Umbilical cord (tissue), 2 donors: Measurements from ENCODE around the gene FOXP1. TPM values are rescaled to one million over a fixed set of nuclear protein-coding genes. Genes with fewer than 3 reads are reported as not detected.

Experiments
- DNase-seq: peaks from one replicate; pipeline ENCODE4 v3.0.0-alpha.2; 2015; ENCODE audit warnings: low spot score
- total RNA-seq: library from RNA; depleted of rRNA; stranded (reverse); fragments of >200 nt; gene quantifications from one replicate; pipeline ENCODE4 v1.2.3, GENCODE V29; 2014; ENCODE audit warnings: low replicate concordance; ENCODE audit not compliant: insufficient read depth

The FOXP1 gene
- total RNA-seq, 1 donor from 2014 or later, result 148 TPM

DNA sequence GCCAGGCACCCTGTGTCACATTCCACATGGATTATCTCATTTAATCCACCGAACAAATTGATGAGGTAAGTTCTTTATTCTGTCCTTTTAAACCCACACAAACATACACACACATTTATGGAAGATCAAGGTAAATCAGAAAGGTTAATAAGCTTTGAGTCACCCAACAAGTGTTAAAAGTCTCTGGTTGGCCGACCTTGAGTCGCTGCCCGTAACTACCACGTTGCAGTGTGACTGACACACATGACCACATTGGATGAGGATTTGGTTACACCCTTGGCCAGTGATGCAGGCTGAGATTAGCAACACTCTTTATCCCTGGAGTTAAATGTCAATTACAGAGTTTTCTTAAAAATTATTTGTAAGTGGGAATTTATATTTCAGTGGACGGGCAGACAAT is 19.2 kb downstream of the FOXP1 start:
- DNase-seq, result no peak

- no peak for DNase-seq
These were observed 19.7 kb downstream of the FOXP1 start for GRCh38 chr3:71563827-71564226.

- no peak for DNase-seq
These were observed 20.6 kb downstream of the FOXP1 start for GRCh38 chr3:71562938-71563337.

DNA sequence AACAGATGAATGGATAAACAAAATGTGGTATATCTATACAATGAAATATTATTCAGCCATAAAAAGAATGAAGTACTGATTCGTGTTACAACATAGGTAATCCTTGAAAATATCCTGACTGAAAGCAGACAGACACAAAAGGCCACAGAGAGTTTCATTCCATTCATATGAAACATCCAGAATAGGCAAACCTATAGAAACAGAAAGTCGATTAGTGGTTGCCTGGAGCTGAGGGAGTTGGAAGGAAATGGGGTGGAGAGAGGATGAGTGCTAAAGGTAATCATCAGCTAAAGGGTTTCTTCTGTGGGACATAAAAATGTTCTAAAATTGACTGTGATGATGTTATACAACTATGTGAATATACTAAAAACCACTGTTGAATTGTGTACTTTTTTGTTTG is 22.9 kb downstream of the FOXP1 start:
- DNase-seq, result no peak

- DNase-seq, result no peak
These were observed 23.9 kb downstream of the FOXP1 start for GRCh38 chr3:71559578-71560162.

GRCh38 chr3:71559021-71559420 is 24.5 kb downstream of the FOXP1 start:
- no peak for DNase-seq

GRCh38 chr3:71554649-71555048 is 28.9 kb downstream of the FOXP1 start:
- DNase-seq, result no peak

DNA sequence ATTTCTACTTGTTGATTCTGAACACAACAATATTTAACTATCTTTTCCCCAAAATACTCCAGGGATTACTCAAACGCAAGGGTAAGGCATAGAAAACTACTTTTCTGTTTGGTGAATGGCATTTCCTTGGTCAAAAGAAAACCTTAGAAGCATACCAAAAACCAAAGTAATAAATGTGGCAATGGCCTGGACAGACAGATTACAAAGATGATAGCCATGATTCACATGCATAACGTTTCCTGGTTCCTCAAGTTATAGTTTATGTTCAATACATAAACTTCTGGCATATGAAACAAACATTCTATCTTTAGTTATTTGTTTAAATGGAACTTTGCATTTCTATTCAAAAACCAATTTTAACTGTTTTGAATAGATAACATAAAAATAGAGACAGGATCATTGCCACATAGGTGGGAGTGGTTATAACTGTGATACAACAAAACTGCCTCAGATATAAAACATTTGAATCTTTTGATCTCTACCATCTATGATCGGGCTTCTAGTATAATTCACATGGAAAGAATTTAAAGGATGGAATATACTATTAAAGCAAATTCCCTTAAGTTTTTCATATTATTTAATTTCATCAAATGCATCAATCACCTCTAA is 32.1 kb downstream of the FOXP1 start:
- no peak for DNase-seq

- DNase-seq, result no peak
These were observed 33.6 kb downstream of the FOXP1 start for GRCh38 chr3:71549951-71550350.

GRCh38 chr3:71548705-71549384 is 34.7 kb downstream of the FOXP1 start:
- no peak for DNase-seq

DNA sequence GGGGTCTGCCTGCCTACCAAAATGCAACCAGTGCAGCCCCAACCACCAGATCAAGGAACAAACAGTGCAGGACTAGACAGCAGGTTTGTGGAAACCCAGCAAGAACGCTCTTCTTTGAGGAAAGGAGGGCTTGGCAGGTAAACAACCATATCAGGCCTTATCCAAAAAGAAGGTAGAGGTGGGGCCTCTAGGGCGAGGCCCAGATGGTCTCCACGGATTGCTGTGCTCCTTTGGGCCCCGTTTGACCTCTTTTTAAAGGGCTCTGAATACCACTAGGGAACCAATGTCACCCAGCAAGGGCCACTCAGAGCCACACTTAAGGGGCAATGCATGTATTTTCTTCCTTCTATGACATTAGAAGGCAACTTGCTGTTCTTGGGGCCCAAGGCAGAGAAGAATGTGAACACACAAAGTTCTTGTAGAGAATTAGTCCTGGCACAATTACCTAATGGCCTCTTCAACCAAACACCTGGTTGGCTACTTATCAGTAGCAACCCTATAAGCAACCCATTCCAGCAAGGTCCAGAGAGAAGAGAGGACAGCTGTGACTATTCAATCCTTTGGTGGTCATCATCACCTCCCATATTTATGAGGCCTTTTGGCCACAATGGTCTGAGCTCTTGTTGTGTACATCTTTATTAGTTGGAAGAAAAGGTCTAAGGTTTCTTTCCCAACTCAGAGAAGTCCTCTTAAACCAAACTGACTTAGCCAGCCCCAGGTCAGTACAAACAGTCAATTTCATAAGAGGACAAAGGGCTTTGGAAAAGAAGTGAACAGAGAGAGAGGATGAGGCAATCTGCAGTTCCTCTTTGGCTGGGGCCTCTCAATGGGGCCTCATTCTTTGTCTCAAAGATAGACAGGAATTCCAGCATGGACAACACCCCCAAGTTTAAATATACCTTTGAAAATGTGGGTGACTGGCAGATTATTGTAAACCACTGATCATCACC is 36.0 kb downstream of the FOXP1 start:
- DNase-seq, result no peak

GRCh38 chr3:71546821-71547220 is 36.7 kb downstream of the FOXP1 start:
- DNase-seq, result no peak

- DNase-seq, result no peak
These were observed 38.2 kb downstream of the FOXP1 start for GRCh38 chr3:71545330-71545729.

GRCh38 chr3:71543371-71544016 is 40.0 kb downstream of the FOXP1 start:
- no peak for DNase-seq

DNA sequence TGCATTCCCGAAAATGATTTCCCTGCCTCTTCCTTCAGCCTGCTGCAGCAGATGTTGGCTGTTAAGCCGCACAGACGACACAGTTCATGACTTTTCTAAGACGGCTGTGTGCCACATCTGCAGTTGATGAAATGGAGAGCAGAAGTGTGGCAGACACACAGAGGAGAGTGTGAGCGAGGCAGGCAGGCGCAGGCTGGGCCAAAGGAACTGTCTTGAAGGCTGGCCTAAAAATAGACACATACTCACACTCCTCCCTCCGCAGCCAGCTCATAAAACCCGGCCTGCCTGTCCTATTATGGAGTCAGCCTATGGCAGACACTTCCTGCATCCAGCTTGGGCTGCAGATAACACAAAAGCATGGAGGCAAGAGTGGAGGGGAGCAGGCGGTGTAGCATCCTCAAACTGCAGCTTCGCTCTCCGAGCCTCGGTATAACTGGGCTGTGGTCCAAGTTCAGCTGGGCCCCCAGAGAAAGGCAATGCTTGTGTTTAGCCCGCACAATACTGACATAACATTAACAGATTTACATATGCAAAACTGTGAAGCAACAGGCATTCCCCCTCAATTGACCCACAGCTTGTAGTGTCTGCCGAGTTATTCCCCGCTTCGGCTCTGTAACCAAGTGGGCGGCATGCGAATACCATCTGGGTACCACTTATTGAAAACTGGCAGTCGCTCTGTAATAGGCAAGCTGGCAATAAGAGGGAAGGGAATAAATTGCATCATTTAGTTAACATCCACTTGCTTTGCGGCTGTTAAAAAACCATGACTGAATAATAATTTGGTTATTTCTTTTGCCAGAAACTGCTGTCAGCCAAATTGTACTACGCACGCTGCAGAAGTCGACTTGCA is 40.8 kb downstream of the FOXP1 start:
- peak; percentile 99 for DNase-seq

GRCh38 chr3:71541313-71541712 is 42.2 kb downstream of the FOXP1 start:
- DNase-seq, result peak; percentile 80

GRCh38 chr3:71537211-71537611 is 46.3 kb downstream of the FOXP1 start:
- DNase-seq, result peak; percentile 97

DNA sequence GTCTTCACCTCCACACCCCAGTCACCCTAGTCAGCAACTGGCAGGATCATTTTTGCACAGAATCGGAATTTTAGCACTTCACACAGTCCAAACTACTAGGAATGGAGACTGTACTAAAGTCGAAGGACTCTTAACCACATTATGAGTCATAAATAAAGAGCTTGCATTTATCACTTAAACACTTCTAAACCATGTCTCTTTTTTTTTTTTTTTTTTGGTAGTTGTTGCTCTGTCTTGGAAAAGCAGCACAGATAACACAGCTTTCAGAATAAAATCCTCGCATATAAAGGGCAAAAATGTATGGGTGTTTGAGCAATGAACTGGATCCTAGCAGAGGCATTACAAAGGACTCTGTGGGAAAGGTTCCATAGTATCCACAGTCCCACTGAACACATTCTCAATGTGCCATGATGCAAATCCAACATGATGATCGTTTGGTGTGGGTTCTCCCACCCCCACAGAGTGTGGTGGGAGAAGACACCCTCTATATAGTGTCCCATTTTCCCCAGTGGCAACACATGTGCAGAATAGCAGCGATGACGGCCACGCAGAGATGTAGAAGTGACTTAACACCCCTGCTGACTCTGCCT is 47.1 kb downstream of the FOXP1 start:
- peak; percentile 88 for DNase-seq

DNA sequence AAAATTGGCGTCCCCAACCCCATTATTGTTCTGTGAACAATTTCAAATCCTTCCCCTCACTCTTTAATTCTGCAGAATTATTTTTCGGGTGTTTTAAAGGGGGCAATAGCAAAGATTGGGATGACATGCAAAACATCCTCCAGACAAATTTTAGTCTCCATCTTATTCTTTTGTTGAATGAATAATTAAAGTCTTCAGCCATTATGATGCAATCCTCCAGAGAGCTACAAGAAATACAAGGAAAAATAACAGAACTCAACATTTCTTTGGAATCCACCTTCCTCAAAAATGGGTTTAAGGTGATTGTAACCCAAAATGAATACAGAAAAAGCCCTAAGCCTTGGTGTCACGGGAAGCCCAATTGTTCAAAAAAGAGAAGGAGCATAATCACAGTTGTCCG is 49.9 kb downstream of the FOXP1 start:
- no peak for DNase-seq
